Astrocyte of the cerebellum (primary cell): ENCODE measurements around the gene CXCL5.
A peak's percentile ranks its signal among the peaks of the same experiment; 100 is the strongest.

ENCODE experiments used
- DNase-seq: peaks from one replicate; pipeline ENCODE4 v3.0.0-alpha.2; 2011; ENCODE audit warnings: low read depth
- H3K4me3 ChIP-seq: 2 replicates; pipeline ENCODE4 v1.5.1; 2011; ENCODE audit warnings: mild to moderate bottlenecking, low read depth, low read length, moderate library complexity
- CTCF ChIP-seq: IDR thresholded peaks from 2 replicates; pipeline ENCODE4 v1.5.1; 2012; ENCODE audit warnings: low read length, low read depth, moderate library complexity, mild to moderate bottlenecking; ENCODE audit errors: missing control alignments
- in situ Hi-C: cut with HindIII; loops from 2 replicates; pipeline ENCODE4 v1.10.0; 2017; ENCODE audit warnings: low sequenced_read_pairs

CXCL5 gene

DNA sequence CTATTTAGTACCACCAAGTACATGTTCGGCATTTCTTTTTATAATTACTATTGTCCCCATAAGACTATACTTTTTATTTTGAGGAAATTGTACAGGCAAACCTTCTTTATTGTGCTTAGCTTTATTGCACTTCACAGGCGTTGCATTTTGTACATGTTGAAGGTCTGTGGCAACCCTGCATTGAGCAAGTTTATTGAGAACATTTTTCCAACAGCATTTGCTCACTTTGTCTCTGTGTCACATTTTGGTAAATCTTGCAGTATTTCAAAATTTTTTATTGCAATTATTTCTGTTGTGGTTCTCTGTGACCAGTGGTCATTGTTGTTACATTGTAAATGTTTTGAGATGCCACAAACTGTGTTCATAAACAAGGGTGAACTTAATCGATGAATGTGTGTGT, 10.8 kb upstream of the CXCL5 start:
- no peak overlapping the region for H3K4me3 ChIP-seq
- DNase-seq, result no peak
- in situ Hi-C loops, result no loop called here
- no peak for TF ChIP-seq CTCF

DNA sequence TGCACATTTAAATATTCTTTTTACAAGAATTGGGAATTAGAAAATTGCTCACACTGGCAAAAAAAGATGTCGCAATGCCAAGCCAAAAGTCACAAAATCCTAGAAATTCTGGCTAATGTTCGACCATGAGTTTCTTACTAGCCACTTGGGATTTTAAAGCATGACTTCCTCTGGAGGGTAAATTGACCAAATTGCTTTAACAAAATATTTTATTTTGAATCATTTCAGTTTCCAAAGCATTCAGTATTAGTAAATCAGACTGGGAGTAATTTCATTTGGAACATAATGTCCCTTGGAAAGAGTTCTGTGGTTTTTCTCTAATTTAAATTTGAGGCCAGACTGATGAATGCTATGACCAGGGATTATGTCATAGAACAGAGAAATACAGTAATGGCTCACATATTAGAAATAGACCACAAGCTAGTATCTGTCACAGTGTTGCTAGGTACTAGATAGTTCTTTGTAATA, 7.6 kb upstream of the CXCL5 start:
- in situ Hi-C loops, result no loop called here
- peak; percentile 65 for DNase-seq
- no peak for TF ChIP-seq CTCF
- no peak overlapping the region for H3K4me3 ChIP-seq

GRCh38 chr4:74005528-74005927, 7.1 kb upstream of the CXCL5 start:
- TF ChIP-seq CTCF, result no peak
- H3K4me3 ChIP-seq, result no peak overlapping the region
- DNase-seq, result no peak
- in situ Hi-C loops, result no loop called here

GRCh38 chr4:74004668-74005067, 6.2 kb upstream of the CXCL5 start:
- no peak for DNase-seq
- in situ Hi-C loops, result no loop called here
- TF ChIP-seq CTCF, result no peak
- no peak overlapping the region for H3K4me3 ChIP-seq

DNA sequence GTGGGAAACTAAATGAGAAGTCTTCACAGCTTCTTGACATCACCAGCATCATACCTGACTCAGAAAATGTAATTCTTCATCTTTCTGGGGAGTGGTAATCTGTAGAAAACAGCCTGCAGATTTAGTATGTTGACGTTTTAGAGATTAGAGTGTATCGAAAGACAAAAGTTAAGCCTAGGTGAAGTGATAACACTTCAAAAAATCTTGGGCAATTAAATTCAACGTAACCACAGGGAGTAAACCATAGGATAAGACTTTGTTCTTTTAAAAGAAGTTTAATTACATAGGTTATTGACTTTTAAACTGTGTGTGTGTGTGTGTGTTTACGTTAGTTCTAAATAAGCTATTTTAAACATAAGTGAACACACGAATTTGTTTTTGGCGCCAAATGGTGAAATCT, 1.8 kb upstream of the CXCL5 start:
- TF ChIP-seq CTCF, result no peak
- DNase-seq, result no peak
- no peak overlapping the region for H3K4me3 ChIP-seq
- in situ Hi-C loops, result no loop called here

GRCh38 chr4:73992050-73992449, 6.4 kb downstream of the CXCL5 start:
- H3K4me3 ChIP-seq, result no peak overlapping the region
- no peak for DNase-seq
- TF ChIP-seq CTCF, result no peak
- in situ Hi-C loops, result no loop called here

DNA sequence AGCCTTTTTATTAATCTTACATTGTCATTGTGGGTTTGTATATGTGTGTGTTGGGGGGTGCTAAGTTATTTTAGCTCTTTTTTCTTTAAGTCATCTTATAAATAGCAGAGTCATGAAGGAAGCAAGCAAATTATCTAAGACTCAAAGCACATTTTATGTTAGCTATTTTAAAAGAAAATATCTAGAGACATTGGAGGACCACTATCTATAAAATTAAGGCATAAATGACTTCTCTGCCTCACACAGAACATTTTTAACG, 6.8 kb downstream of the CXCL5 start:
- no peak for DNase-seq
- in situ Hi-C loops, result no loop called here
- H3K4me3 ChIP-seq, result no peak overlapping the region
- TF ChIP-seq CTCF, result no peak
